Epithelial cell of proximal tubule (primary cell): ENCODE measurements around the gene GPC3. TPM values are rescaled to one million over a fixed set of nuclear protein-coding genes. Genes with fewer than 3 reads are reported as not detected.

ENCODE experiments used
- DNase-seq: peaks from one replicate; pipeline ENCODE4 v3.0.0-alpha.2; 2011; ENCODE audit warnings: low read depth
- H3K4me3 ChIP-seq: 2 replicates; pipeline ENCODE4 v1.5.1; 2011; ENCODE audit warnings: low read depth, mild to moderate bottlenecking, low read length
- total RNA-seq: library from RNA; depleted of rRNA; stranded (reverse); fragments of >200 nt; gene quantifications from 2 replicates; pipeline ENCODE4 v1.2.3, GENCODE V29; 2015
- TF ChIP-seq, protein P1 (sequence below): conservative IDR thresholded peaks from 2 replicates; pipeline ENCODE4 v1.5.1; 2012; ENCODE audit warnings: low read depth, mild to moderate bottlenecking, low read length

The GPC3 gene
- total RNA-seq, 1 donor from 2014 or later, result 3.3 TPM

DNA sequence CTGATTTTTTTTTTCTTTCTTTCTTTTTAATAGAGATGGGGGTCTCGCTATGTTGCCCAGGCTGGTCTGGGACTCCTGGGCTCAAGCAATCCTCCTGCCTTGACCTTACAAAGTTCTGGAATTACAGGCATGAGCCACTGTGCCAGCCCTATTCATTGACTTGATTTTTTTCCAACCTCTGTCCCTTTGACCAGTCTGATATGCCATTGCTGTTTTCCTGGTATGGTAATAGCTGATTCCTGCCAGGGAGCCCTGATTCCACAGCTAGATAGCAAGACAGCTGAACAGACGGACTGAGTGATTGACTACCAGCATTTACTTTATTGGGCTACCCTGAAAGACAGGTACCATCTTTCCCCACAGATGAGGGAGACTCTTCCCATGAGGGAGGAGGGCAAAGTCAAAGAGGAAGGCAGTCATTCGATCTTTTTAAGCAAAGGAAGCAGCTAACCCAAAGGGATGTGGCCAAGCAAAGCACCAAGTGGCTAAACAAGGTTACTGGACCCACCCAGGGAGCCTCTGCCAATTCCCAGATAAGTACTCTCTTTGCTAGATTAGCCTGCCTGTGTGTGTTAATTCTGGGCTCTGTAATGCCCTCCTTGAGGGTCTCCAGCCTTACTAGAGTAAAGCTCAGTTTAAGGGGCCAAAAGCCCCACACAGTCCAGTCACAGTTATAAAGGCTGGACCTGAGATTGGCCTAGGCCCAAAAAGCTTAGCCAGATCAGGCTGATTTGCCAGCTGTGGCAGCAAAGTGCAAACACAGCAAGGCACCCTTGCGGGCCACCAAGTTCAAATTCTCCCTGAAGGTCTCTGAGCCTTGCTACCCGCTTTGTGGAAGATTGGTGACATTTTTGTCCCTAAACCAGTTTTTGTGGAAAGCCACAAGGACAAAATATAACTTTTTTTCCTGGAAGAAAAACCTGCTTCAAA is 377.7 kb downstream of the GPC3 start:
- TF ChIP-seq, protein P1, sequence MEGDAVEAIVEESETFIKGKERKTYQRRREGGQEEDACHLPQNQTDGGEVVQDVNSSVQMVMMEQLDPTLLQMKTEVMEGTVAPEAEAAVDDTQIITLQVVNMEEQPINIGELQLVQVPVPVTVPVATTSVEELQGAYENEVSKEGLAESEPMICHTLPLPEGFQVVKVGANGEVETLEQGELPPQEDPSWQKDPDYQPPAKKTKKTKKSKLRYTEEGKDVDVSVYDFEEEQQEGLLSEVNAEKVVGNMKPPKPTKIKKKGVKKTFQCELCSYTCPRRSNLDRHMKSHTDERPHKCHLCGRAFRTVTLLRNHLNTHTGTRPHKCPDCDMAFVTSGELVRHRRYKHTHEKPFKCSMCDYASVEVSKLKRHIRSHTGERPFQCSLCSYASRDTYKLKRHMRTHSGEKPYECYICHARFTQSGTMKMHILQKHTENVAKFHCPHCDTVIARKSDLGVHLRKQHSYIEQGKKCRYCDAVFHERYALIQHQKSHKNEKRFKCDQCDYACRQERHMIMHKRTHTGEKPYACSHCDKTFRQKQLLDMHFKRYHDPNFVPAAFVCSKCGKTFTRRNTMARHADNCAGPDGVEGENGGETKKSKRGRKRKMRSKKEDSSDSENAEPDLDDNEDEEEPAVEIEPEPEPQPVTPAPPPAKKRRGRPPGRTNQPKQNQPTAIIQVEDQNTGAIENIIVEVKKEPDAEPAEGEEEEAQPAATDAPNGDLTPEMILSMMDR, result no peak
- no peak overlapping the region for H3K4me3 ChIP-seq
- DNase-seq, result no peak

DNA sequence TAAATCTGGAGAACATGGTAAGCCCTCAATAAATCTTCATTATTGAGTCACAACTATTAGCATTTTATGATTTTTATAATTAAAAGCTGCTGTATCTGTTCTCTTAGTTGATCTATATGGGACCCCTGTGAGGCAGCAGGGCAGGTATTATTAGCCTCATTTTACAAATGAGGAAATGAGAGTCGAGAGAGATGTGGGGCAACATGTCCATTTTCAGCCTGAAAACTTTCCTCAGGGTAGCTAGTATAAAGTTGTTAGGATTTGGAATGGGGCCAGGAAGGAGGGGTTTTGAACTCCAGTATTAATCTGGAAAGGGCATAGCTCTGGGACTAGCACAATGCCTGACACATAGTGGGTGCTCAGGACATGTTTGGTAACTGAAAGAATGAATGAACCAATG is 378.4 kb downstream of the GPC3 start:
- no peak for DNase-seq
- no peak overlapping the region for H3K4me3 ChIP-seq
- TF ChIP-seq, protein P1, result no peak

DNA sequence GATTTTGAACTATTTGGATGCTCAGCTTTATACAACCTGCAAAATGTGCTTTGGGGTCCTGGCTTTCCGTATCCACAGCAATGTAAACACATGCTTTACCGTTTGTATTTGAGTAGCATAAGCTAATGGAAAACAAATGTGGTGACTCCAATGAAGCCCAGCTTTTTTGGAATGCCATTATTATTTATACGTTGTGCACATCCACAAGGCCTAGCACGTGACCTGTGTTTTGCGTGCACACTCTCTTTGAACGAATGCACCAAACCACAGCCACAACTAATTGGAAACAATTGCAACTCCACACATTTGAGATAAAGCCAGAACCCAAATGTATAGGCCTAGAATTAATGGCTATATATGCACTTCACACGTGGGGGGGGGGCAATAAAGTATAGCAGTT is 380.6 kb downstream of the GPC3 start:
- no peak for DNase-seq
- TF ChIP-seq, protein P1, result no peak
- no peak overlapping the region for H3K4me3 ChIP-seq

- TF ChIP-seq, protein P1, result no peak
- no peak for DNase-seq
- H3K4me3 ChIP-seq, result no peak overlapping the region
Observed at GRCh38 chrX:133602881-133603280, 382.5 kb downstream of the GPC3 start.

DNA sequence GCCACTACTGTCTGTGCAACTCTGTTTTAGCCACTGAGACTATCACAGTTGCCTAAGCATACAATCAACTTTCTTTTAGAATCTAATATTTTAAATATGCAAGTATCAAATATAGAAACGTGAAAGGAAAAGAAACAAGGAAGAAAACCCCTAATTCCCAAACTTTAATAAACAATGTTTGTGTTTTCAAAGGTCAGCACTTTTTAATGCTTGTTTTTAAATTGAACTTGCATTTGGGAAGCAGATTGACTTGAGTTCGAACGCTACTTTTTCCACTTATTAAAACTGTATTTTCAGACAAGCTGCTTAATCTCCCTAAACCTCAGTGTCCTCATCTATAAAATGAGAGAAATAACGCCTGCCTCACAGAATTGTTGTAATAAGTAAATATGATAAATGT is 384.3 kb downstream of the GPC3 start:
- TF ChIP-seq, protein P1, result no peak
- H3K4me3 ChIP-seq, result no peak overlapping the region
- DNase-seq, result no peak

DNA sequence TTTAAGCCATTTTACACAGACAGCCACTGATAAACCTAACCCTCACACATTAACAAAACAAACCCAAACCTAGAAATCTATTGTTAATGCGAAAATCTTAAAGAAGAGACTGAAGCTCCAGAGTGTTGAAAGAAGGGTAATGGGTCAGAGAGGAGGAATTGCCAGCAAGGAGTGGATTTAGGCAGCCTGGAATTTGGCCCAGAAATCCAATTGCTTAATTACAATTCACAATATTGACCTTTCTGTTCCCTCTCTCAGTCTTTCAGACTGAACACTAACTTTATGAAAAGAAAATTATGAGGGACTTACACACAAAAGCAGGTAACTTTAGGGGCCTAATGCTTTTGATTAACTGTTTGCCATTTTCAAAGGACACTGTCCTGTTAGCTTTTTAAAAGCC is 384.9 kb downstream of the GPC3 start:
- H3K4me3 ChIP-seq, result no peak overlapping the region
- DNase-seq, result no peak
- TF ChIP-seq, protein P1, result no peak
